HG02970 (cell line): ENCODE measurements around the gene TNFAIP2.
"Not testable (repeated sequence)": the region's sequence is repeated elsewhere in the genome, so short reads cannot be mapped to it uniquely, and the experiment has no call there.

Experiments used
- ATAC-seq: cut with Tn5 transposase; IDR thresholded peaks from one replicate; pipeline ENCODE4 v1.9.1; 2021; ENCODE audit warnings: mild to moderate bottlenecking, moderate library complexity, moderate number of reproducible peaks; ENCODE audit not compliant: unreplicated experiment, low FRiP score

TNFAIP2 gene

GRCh38 chr14:103149351-103150237, 26.3 kb downstream of the TNFAIP2 start:
- no peak for ATAC-seq

DNA sequence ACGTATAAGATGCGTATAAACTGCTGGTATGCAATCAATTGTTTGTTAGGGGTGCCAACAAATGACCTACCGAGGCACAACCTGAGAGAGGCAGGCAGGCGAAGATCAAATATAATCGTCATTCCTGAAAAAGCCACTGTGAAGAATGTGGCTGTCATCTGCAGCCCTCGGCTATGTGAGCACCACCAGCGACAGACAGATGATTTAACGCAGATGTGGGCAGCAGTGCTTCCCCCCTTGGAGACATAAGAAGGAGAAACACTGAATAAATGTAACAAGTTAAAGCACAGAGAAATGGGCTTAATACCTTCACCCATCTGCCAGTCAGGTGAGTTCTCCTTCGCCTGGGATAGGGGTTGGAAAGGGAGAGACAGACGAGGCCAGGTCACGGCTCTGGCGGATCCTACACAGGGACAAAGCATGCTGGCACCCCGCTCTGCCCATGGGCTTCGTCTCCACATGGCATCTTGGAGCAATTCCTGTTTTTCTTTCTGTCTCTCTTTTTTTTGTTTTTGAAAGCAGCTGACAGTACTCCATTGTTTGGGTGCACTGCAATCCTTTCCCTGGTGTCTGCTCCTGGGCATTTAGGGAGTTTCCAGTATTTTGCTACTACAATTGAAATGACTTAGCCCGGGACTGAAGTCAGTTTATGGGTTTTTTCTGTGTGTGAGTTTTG, 28.1 kb downstream of the TNFAIP2 start:
- ATAC-seq = no peak

GRCh38 chr14:103155010-103155409, 31.7 kb downstream of the TNFAIP2 start:
- ATAC-seq = no peak

GRCh38 chr14:103155416-103155815, 32.2 kb downstream of the TNFAIP2 start:
- ATAC-seq = not testable (repeated sequence)

- ATAC-seq = no peak
Observed at GRCh38 chr14:103155826-103156394, 32.6 kb downstream of the TNFAIP2 start.

- no peak for ATAC-seq
Observed at GRCh38 chr14:103156651-103157378, 33.6 kb downstream of the TNFAIP2 start.

DNA sequence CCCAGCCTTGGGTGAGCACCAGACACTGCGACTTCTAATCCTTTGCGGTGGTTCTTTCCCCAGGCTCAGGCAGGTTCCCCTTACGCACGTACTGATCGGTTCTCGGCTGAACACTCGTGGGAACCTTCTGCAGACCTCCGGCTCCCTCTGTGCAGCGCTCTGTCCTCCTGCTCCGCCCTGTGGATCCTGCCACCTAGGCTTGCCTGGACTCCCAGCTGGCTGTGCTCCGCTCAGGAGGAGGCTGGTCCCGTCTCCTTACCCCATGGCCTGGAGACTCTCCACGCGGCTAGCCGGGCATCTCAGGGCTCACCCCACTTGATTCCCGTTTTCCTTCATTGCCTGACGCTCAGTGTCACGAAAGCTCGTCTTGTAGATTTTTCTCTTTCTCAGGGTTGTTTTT, 34.7 kb downstream of the TNFAIP2 start:
- no peak for ATAC-seq

- no peak for ATAC-seq
Observed at GRCh38 chr14:103158688-103159087, 35.4 kb downstream of the TNFAIP2 start.

GRCh38 chr14:103160321-103161053, 37.2 kb downstream of the TNFAIP2 start:
- no peak for ATAC-seq

DNA sequence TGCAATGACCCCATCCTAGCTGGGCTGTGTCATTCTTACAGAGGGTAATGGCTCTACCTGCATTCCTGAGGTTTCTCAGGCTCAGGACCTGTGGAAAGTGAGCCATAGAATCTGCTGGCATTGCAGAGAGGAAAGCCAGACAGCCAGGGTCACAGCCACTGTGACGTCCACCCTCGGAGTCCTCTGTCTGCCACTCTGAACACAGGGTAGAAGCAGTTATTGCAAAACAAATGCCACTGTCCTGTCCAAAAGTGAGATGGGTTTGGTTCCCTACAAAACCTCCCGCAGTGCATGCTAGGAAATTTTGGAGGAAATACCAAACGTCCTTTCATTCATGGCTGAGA, 37.8 kb downstream of the TNFAIP2 start:
- no peak for ATAC-seq

- no peak for ATAC-seq
Observed at GRCh38 chr14:103163199-103163598, 39.9 kb downstream of the TNFAIP2 start.

DNA sequence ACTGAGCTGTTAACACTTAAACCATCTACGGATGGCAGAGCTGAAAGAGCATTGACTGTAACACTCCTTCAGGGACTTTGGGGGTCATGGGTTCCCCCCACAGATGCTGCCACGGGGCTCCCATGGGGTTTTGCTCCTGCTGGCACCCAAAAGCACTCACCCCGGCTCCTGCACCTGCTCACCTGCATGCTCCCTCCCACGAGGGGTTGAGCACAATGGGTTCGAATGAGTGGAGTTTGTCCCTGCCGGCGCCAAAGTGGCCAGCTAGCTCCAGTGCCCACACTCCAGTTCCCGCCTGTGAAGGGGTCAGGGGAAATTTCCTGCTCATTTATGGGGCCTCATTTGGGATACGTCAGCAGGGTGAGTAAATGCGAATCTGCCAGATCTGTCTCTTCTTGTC, 40.7 kb downstream of the TNFAIP2 start:
- no peak for ATAC-seq

GRCh38 chr14:103164779-103165178, 41.5 kb downstream of the TNFAIP2 start:
- no peak for ATAC-seq

GRCh38 chr14:103165323-103165722, 42.1 kb downstream of the TNFAIP2 start:
- no peak for ATAC-seq

DNA sequence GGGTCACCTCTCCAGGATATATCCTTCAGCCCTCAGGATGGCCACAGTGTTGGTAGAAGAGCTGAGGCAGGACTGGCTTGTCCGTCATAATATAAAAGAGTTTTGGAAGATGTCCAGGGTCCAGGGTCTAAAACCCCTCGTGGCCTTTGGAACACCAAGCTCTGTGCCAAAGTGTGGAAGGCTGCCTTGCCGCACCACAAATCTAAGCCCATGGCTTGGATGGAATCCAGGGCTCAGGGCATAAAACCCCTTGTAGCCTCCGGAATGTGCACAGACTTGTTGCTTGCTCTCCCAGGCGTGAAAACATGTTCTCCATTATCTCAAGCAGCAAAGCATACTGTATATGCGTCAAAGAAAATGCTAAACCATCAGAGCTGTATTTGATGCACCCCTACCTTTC, 46.7 kb downstream of the TNFAIP2 start:
- no peak for ATAC-seq

GRCh38 chr14:103171206-103171605, 47.9 kb downstream of the TNFAIP2 start:
- ATAC-seq = not testable (repeated sequence)

GRCh38 chr14:103172921-103173320, 49.7 kb downstream of the TNFAIP2 start:
- no peak for ATAC-seq

DNA sequence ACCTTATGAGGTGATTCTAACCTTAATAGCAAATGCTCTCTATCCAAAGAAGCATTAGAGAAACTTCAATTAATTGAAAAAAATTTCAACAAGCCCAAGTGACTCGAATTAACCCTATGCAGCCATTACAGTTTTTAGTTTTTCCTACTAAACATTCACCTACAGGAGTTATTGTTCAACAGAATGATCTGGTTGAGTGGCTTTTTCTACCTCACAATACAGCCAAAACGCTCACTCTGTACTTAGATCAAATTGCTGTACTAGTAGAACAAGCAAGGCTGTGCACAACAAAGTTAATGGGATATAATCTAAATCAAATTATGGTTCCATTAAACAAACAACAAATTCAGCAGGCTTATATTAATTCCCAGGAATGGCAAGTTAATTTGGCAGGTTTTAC, 50.6 kb downstream of the TNFAIP2 start:
- ATAC-seq = not testable (repeated sequence)

GRCh38 chr14:103176176-103176575, 52.9 kb downstream of the TNFAIP2 start:
- not testable (repeated sequence) for ATAC-seq

DNA sequence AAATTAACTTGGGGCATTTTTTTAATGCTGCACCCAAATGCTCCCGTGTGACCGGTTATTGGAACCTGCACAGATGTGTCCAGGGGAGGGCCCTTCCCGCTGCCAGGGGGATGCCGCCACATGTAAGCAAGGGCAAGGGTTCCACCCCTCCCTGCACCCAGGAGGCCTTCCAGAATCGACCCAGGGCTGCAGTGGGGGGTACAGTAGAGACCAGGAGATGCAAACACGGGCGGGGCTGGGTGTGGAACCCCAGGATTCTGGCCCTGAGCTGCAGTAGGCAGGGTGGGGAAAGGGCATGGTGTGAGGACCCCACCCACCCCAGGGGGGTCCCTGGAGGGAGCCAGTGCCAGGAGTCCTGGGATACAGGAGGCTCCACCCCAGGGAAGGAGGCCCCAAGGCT, 54.1 kb downstream of the TNFAIP2 start:
- ATAC-seq = no peak
